ENCODE measurements around the gene CFAP74. TPM values are rescaled to one million over a fixed set of nuclear protein-coding genes. Genes with fewer than 3 reads are reported as not detected.

The CFAP74 gene, protein sequence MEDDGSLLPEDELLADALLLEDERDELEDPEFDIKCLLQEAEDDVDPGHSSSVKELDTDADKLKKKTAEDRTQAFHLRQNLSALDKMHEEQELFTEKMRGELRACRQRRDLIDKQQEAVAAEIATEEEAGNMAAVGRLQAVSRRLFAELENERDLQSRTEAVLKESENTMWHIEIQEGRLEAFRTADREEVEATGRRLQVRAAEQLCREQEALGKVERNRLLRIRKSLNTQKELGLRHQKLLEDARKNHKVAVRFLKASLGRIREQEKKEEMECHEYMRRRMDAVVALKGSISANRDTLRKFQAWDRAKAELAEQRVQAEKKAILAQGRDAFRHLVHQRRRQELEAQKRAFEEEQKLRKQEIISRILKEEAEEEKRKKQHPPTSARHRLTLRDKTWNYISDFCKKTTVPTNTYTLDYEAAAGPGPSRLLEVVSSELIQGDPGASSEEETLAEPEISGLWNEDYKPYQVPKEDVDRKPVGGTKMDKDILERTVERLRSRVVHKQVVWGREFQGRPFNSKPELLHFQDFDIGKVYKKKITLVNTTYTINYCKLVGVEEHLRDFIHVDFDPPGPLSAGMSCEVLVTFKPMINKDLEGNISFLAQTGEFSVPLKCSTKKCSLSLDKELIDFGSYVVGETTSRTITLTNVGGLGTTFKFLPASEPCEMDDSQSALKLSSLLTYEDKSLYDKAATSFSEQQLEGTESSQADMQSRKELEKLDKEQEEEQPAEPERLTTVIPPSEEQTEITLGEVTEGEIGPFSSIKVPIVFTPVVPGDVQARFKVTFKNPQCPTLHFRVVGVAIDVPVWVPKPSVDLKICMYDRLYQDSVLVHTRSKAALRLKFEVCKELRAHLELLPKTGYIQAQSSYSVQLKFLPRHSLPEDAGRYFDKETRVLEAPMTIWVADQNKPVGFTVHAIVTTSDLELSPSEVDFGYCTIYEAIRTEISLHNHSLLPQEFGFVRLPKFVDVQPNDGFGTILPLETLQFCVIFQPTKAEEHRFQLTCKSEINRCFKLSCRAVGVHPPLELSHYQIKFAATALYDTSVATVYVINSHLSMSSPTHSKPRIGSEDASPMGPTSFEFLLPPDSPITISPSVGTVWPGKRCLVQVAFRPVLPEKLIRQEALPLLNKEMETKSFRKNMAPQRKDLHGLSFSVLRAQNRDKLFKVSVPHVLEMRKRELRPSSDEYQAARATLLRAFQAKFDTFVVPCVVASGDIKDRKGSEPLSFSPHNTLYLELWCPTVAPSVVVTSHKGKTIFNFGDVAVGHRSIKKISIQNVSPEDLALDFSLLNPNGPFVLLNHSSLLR (N-terminal part only)
- not detected in 2 replicates for total RNA-seq

DNA sequence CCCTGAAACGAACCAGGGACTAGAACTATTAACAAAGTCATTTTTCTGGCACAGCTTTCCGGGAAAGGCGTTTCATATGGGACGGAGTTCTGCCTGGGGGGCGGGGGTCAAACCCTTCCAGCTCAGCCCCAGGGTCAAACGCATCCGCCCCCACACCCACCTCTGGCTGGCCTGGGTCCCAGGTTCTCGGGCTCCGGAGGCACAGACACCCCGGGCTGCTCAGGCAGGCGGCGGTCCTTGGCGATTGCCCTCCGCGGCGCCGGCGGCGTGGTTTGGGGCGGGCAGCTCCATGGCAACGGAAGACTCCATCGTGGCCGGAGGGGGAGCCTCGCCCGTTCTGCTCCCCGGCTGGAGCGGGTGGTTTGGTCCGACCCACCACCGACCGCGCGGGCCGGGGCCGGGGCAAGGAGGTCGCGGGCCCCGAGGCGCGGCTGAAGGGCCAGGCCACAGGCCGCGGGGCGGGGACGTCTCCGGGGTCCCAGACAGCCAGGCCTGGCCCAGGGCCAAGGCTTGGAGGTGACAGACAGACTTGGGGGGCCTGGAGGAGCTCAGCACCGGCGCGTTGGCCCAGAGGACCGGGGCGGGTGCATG, at the start of gene CFAP74:
Gene CFAP74 (minus strand): TSS at position 246 of the 591 bp plus-strand sequence. CDS start 12,830 bp downstream, outside the sequence.

DNA sequence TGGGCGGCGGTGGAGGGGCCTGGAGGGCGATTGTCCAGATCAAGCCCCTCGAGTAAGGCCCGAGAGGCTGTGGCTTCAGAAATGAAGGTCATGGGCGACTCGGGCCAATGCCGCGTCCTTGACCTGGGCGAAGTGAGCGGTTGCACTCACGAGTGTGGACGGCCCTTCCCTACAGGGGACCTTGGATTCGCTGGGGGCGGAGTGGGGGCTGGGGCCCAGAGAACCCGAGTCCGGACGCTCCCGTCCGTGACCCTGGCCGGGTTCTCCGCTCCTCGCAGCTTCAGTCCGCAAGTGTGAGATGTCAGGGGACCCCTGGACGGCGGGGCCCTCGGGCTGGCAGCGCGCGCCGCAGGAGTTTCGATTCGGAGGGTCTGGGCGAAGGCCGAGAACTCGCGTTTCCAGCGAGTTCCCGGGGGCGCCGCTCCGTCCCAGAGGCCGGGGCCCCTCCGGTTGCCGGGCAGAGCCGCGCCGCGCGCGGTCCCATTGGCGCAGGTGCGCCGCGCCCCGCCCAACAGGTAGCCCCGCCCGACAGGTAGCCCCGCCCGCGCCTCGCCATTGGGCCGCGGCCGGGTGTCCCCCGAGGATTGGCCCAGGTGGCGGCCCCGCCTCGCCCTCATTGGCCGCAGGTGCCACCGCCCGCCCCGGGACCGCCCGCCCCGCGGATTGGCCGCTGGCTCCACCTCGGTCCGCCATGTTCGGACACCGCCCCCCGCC, 46.3 kb upstream of the CFAP74 start, which contains the start of gene PRKCZ:
Gene PRKCZ (plus strand): TSS at position 694 of the 714 bp plus-strand sequence. CDS start 220 bp downstream, outside the sequence.

DNA sequence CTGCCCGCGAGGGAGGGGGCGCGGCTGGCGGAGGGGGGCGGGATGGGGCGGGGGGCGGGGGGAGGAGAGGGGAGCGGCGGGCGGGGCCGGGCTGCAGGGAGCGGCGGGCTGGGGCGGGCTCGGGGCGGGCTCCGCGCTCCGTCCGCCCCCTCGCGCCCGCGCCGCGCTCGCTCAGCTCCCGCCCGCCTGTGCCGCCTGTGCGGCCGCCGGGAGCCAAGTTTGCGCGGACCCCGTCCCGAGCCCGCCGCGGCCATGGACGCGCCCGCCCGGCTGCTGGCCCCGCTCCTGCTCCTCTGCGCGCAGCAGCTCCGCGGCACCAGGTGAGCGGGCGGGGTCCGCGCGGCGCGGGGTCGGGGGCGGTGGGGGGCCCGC, 15.6 kb upstream of the CFAP74 start, which contains the start of gene GABRD:
Gene GABRD (plus strand): TSS at position 174 of the 372 bp plus-strand sequence. CDS start 79 bp downstream, at position 253.

DNA sequence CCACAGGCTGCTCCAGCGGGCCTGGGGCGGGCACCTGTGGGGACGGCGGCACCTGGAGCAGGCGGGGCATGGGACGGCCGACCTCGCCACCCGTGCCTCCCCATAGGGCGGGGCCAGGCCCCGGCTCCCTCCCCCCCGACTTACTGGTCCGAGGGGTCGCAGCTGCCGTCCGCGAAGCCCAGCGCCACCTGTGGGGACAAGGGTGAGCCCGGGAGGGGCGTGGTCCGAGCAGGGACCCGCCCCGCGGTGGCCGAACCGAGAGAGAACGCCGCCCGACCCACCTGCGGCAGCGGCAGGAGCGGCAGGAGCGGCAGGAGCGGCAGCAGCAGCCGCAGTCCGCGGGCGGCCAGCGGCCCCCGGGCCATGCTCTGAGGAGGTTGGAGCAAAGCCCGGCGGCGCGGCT, 84.7 kb downstream of the CFAP74 start, which contains the start of gene TMEM52:
Gene TMEM52 (minus strand): TSS at position 379 of the 403 bp plus-strand sequence. CDS start 14 bp downstream, at position 365.

DNA sequence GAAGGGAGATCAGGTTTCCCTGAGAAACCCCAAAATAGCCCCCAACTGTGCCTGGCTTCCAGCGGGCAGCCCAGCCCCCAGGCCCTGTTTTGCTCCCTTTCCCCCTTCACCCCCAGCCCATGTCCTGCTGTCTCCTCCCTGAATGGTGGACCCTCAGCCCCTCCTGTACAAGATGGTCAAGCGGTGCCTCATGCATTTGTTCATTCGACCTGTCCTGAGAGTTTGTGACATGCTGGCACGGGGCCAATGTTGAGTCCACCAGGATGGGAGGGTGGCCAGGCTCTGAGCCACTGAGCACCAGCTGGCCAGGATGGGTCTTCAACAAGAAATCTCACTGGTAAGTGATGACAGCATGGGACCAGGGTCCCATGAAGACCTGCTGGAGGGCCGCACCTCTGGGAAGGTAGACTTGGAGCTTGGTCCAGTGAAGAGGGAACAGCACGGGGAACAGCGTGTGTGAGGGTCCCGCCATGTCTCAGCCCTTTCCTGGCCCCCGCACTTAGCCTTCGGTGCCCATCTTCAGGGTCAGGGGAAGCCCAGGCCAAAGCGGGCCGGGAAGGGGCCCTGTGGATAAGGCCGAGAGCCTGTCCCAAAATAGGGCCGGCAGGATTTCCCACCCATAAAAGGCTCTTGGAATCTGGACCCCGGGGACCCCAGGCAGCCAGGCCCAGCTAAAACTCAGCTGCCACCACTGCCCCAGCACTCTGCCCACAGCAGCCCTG, 88.5 kb downstream of the CFAP74 start, which contains the start of gene CALML6:
Gene CALML6 (plus strand): TSS at position 290 of the 722 bp plus-strand sequence. CDS start 21 bp downstream, at position 311.

DNA sequence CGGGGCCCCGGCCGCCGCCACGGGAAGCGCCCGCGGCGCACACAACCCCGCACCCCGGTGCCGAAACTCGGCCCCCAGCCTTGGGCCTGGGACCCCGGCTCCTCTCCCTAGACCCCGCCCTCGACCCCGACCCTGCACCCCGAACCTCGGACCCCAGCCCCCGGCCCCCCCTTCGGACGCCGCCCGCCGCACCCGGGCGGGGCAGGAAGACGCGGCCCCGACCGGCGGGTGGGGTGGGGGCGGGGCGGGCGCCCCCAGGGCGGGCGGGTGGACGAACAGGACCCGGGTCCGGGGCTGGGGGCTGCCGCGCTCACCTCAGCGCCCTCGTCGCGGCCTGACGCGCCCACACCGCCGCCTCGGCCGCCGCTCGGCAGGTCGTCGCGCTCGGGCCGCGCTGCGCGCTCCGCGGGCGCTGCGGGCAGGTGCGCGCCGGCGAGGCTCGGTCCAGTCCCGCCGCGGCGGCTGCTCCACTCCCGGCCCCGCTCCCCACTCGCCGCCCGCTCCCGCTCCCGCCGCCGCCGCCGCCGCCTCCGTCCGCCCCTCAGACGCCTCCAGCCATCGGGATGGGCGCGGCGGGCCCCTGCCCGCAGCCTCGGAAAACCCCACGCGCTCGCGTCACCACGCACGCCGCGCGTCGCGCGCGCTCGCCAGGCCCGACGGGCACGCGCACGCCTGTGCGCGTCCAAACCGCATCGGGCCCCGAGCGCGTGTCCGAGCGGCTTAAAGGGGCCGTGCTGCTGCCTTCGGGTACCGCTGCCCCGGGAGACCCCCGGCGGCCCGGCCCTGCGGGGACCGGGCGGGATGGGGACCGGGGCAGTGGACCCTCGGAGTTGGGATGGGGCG, 112.9 kb downstream of the CFAP74 start, which contains the start of gene GNB1:
Gene GNB1 (minus strand): TSS at position 582 of the 843 bp plus-strand sequence. CDS start 65,634 bp downstream, outside the sequence.

Other genes starting within 250 kb of the CFAP74 start
- gene NADK, start 225.3 kb downstream of the CFAP74 start, total RNA-seq: 31.1 and 60.2 TPM in 2 replicates
- 86.8 and 113 TPM in 2 replicates for gene GNB1, start 112.7 kb downstream of the CFAP74 start, total RNA-seq
- 0.15 and 0.50 TPM in 2 replicates for gene CALML6, start 88.5 kb downstream of the CFAP74 start, total RNA-seq
- 0.15 and 0.17 TPM in 2 replicates for gene TMEM52, start 84.5 kb downstream of the CFAP74 start, total RNA-seq
- under 0.01 TPM in 1 of 2 replicates, not detected in the other for gene GABRD, start 15.6 kb upstream of the CFAP74 start, total RNA-seq
- 1.5 and 2.5 TPM in 2 replicates for gene PRKCZ, start 46.6 kb upstream of the CFAP74 start, total RNA-seq
- gene FAAP20, start 191.0 kb upstream of the CFAP74 start, total RNA-seq: 23.1 and 57.6 TPM in 2 replicates
- gene SKI, start 224.5 kb upstream of the CFAP74 start, total RNA-seq: 33.3 and 43.2 TPM in 2 replicates